ENCODE results near the gene ST6GALNAC1. TPM values are rescaled to one million over a fixed set of nuclear protein-coding genes. Genes with fewer than 3 reads are reported as not detected.

The ST6GALNAC1 gene
- total and polyA plus RNA-seq, 8 donors = 0.34 to 4.9 (median 1.2) TPM

DNA sequence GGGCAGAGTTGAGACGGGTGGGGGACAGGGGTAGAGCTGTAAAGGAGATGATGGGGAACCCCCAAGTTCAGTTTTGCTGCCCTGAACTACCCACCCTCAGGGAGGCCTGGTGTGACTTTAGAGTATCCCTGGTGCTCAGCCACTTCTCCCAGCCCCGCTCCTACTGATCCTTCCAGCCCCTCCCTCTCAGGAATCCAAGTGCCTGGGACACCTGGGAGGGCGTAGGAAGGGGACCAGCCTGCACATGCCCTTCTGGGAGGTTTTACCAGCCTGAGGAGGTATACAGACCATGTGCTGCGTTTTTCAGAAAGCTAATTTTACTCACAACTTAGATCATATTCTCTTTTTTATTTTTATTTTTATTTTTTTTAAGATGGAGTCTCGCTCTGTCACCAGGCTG is 62.0 kb downstream of the ST6GALNAC1 start:
- FAIRE-seq = no peak
- no peak overlapping the region for H3K27ac ChIP-seq
- intact Hi-C loops (cut with DNase I) = no loop called here
- ATAC-seq = no peak
- TF ChIP-seq CTCF (IDR thresholded peaks at IDR 0.05) = no peak
- DNase-seq = no peak
- no peaks in the 10 kb centered on the region for H3K9me3 ChIP-seq
- WGBS, 2 donors = 69 to 81% methylated on average over 5 of the region's 5 CpGs
- H3K4me3 ChIP-seq = no peak overlapping the region
- no peaks in the 10 kb centered on the region for H3K36me3 ChIP-seq
- no peaks in the 10 kb centered on the region for H3K27me3 ChIP-seq
- no peaks in the 10 kb centered on the region for H3K4me1 ChIP-seq

DNA sequence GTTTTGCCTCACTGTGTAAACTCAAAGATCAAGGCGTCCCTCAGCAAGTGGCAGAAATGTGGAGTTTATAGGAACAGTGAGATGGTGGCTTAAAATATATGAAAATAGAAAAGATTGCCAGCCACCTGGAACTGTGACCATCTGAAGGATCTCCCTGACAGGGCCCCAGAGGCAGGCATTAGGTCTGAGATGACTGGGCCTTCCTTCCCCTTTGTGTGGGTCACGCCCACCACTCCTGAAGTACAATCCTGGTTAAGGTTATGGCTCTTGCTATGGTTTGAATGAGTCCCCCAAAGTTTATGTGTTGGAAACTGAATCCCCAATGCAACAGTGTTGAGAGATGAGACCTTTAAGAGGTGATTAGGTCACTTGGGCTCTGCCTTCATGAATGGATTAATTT is 64.3 kb downstream of the ST6GALNAC1 start:
- Histone ChIP-seq H3K4me1 (no peaks in the 10 kb centered on the region), H3K36me3 (no peaks in the 10 kb centered on the region), H3K27me3 (no peaks in the 10 kb centered on the region), H3K4me3 (no peak overlapping the region), H3K27ac (no peak overlapping the region), H3K9me3 (no peaks in the 10 kb centered on the region)
- no peak for TF ChIP-seq CTCF (IDR thresholded peaks at IDR 0.05)
- no peak for FAIRE-seq
- intact Hi-C loops (cut with DNase I) = no loop called here
- 92 to 98% methylated on average over 2 of the region's 2 CpGs for WGBS, 2 donors
- no peak for ATAC-seq
- no peak for DNase-seq

- no peak for DNase-seq
- no peak for TF ChIP-seq CTCF (IDR thresholded peaks at IDR 0.05)
- intact Hi-C loops (cut with DNase I) = no loop called here
- H3K9me3 ChIP-seq = no peaks in the 10 kb centered on the region
- peak in 1 of 4 donors; percentile 38 for ATAC-seq
- H3K4me3 ChIP-seq = no peak overlapping the region
- FAIRE-seq = no peak
- no peak overlapping the region for H3K27ac ChIP-seq
- WGBS, 2 donors = 68 to 74% methylated on average over 5 of the region's 5 CpGs
- no peaks in the 10 kb centered on the region for H3K36me3 ChIP-seq
- no peaks in the 10 kb centered on the region for H3K4me1 ChIP-seq
- H3K27me3 ChIP-seq = no peaks in the 10 kb centered on the region
Measured at GRCh38 chr17:76578376-76578775, 65.2 kb downstream of the ST6GALNAC1 start.

DNA sequence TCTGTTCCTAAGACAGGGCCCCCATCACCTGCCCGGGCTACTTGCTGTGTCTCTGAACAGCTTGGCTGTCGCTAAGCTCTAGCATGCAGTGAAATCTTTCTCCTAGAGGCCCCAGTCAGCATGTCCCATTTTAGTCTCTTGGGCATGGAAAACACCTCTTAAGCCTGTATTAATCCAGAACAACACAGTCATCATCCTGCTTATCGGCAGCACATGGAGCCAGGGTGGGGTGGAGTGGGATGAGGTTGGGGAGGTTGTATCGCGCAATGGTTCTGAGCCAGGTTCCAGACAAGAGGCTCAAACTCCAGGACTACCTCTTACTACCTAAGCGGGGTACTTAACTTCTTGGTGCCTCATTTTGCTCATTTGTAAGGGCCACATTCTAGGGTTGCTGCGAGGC is 65.7 kb downstream of the ST6GALNAC1 start:
- Histone ChIP-seq H3K4me3 (no peak overlapping the region), H3K4me1 (no peaks in the 10 kb centered on the region), H3K27ac (no peak overlapping the region), H3K9me3 (no peaks in the 10 kb centered on the region), H3K36me3 (no peaks in the 10 kb centered on the region), H3K27me3 (no peaks in the 10 kb centered on the region)
- FAIRE-seq (no peak), DNase-seq (no peak), ATAC-seq (no peak)
- TF ChIP-seq CTCF (IDR thresholded peaks at IDR 0.05) = no peak
- intact Hi-C loops (cut with DNase I) = no loop called here
- 89 to 94% methylated on average over 7 of the region's 7 CpGs for WGBS, 2 donors

DNA sequence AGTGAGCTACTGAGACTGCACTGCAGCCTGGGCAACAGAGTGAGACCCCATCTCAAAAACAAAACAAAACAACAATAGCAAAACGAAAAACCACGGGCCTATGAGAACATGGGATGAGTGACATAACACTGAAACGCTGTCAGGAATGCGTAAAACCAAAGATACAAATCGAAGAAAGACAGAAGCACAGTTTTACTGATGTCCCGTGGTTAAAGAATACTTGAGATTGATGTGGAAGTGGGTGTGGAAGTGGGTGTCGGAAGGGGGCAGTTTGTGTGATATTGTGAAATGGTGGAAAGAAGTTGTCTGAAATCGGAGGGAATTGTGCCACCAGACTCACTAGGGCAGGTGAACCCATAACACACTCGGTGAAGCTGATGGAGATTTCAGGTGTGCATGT is 67.4 kb downstream of the ST6GALNAC1 start:
- DNase-seq = no peak
- WGBS, 2 donors = 81 to 89% methylated on average over 9 of the region's 9 CpGs
- no peaks in the 10 kb centered on the region for H3K36me3 ChIP-seq
- H3K4me1 ChIP-seq = no peaks in the 10 kb centered on the region
- intact Hi-C loops (cut with DNase I) = no loop called here
- no peaks in the 10 kb centered on the region for H3K9me3 ChIP-seq
- no peak overlapping the region for H3K27ac ChIP-seq
- H3K4me3 ChIP-seq = no peak overlapping the region
- H3K27me3 ChIP-seq = no peaks in the 10 kb centered on the region
- no peak for ATAC-seq
- TF ChIP-seq CTCF (IDR thresholded peaks at IDR 0.05) = no peak
- FAIRE-seq = no peak

Measured in pancreas (tissue), 10 donors.